GM21717 (cell line): ENCODE measurements around the gene STAM.
A peak's percentile ranks its signal among the peaks of the same experiment; 100 is the strongest.

ENCODE experiments used
- ATAC-seq: cut with Tn5 transposase; IDR thresholded peaks from one replicate; pipeline ENCODE4 v1.9.1; 2021; ENCODE audit warnings: mild to moderate bottlenecking, moderate library complexity; ENCODE audit not compliant: unreplicated experiment

Gene STAM

DNA sequence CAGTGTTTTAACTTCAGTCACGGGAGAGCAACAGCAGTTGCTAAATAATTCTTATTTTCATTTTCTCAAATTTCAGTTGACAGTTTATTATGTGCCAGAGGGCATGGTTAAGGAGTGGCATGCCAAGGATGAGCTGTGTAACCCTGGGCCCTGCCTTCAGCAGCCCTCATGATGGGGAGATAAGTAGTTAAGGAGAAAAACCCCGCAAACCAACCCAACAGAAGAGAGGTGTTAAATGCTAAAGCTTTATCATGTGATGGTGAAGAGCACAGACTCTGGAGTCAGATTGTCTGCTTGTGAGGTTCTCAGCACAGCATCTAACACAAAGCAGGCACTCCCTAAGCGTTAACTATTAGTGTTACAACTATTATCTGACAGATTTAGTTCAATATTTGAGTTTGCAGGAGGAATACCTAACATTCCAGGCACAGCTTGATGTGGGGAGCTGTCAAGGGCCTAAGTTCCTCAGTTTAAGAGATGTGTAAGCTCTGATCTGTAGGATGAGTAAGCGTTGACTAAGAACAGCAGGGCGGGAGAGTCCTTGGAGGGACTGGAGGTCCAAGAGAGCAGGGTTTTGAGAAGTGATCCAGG is 29.6 kb downstream of the STAM start:
- ATAC-seq: no peak

DNA sequence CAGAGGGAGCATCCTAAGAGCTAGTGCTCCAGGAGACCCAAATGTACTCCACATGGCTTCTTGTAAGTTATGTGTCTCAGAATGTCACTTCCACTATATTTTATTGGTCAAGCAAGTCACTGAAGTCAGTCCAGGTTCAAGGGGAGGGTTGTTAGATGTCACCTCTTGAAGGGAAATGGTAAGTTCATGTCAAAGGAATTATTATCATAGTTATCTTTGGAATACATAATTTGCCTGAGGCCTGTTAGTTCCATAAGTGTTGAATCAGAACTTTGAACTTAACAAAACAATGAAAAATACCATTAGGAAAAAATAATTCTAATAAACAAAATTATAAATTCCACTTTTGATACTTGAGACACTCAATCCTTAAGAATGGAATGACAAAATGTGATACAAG is 30.6 kb downstream of the STAM start:
- ATAC-seq: no peak

GRCh38 chr10:17675638-17676037 is 31.7 kb downstream of the STAM start:
- no peak for ATAC-seq

GRCh38 chr10:17676919-17677318 is 33.0 kb downstream of the STAM start:
- ATAC-seq: no peak

- no peak for ATAC-seq
Observed at GRCh38 chr10:17682236-17682946, 38.4 kb downstream of the STAM start.

DNA sequence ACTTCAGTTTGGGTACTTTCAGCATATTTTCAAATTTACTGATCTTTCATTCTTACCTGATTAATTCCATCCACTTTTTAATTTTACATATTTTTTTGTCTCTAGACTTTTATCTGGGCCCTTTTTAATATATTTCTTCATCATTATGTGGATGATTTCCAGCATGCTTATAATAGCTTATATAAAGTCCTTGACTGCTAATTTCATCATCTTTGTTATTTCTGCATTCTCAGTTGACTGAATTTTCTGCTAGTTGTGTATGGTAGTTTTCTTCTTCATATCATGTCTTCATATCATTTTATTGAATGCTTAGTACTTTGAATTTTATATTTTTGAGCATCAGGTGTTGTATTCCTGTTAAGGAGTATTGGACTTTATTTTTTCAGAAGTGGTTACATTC is 39.6 kb downstream of the STAM start:
- ATAC-seq: no peak

DNA sequence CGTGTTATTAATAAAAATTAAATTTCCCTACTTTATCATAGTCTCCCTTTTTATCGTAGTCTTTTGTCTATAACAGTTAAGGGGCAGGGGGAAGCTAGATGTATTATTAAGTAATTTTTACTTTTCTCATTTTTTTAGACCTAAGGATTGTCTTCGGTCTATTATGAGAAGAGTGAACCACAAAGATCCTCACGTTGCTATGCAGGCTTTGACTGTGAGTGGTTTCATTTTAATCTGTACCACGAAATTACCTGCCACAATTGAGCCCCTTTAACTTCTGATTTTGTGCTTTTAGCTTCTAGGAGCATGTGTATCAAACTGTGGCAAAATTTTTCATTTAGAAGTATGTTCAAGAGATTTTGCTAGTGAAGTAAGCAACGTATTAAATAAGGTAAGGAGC is 40.6 kb downstream of the STAM start:
- ATAC-seq: no peak

- peak; percentile 84 for ATAC-seq
Observed at GRCh38 chr10:17685233-17685840, 41.4 kb downstream of the STAM start.

GRCh38 chr10:17687117-17687831 is 43.3 kb downstream of the STAM start:
- ATAC-seq: no peak

DNA sequence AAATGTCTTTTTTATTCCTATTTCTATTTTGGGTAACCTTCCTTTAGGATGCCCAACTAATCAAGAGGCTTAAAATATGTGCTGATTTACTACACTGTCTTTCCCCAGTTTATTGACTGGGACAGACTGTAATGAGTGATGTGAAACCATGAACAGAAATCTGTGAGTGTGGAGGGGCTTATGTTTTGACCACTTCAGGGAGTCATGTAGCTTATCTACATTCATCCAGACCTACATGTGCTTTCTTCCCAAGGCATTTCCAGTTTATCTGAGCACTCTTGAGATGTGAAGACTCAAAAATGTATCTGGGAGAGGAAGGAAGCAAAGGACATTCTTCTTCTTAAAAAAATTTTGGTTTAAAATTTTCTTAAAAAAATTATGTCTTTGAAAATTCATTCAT is 45.2 kb downstream of the STAM start:
- no peak for ATAC-seq

- ATAC-seq: no peak
Observed at GRCh38 chr10:17693009-17693408, 49.1 kb downstream of the STAM start.

DNA sequence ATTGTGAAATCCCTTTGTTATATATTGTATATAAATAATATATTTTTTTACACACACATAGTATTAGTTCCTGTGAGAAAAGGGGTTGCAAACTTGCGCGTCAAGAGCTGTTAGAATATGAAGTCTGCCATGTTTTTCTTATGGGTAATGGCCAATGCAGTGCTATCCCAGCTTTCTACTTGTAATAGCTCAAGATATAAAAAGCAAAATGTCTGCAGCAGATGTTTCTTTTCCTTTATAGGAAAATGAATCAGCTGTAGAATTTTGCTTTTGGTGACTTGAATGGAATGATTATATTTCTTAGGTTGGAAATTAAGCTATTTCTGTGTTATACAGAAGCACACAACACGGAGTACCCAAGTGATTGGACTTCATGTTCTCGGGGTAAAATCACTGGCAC is 54.7 kb downstream of the STAM start:
- ATAC-seq: no peak

GRCh38 chr10:17701301-17701700 is 57.4 kb downstream of the STAM start:
- no peak for ATAC-seq

GRCh38 chr10:17703706-17704105 is 59.8 kb downstream of the STAM start:
- no peak for ATAC-seq

DNA sequence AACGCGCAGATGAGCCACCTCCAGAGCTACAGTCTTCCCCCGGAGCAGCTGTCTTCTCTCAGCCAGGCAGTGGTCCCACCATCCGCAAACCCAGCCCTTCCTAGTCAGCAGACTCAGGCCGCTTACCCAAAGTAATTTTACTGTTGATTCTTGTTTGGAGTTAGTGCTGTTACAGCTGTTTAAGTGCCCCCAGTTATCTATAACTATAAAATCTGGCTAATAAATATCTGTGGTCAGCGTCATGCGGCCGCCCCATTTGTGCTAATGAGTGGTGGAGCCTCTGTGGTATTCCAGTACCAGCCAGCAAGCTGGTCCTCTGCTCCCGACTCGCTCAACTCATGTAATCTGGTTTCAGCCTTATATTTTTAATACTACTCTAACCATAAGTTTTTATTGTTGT is 64.9 kb downstream of the STAM start:
- no peak for ATAC-seq

- no peak for ATAC-seq
Observed at GRCh38 chr10:17709492-17709891, 65.5 kb downstream of the STAM start.

DNA sequence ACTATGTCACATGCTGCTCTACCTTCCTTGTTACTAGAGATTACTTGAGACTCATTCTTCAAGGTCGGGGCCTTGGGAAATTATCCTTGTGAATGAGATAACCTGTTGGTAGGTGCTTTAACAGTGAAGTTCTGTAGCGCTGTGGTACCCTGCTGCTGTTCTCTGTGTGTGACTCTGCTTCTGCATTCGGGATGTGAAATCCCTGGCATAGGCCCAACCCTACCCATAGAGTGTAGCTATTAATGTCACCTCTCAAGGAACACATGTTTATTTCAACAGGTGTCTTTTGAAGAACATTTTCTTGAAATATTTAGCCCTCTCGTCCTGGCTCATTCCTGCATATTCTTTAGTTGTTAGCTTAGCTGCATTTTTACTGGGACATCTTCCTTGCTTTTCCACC is 66.2 kb downstream of the STAM start:
- no peak for ATAC-seq

- no peak for ATAC-seq
Observed at GRCh38 chr10:17712053-17712452, 68.1 kb downstream of the STAM start.

GRCh38 chr10:17712717-17713471 is 68.9 kb downstream of the STAM start:
- no peak for ATAC-seq

GRCh38 chr10:17713758-17714157 is 69.8 kb downstream of the STAM start:
- ATAC-seq: no peak

DNA sequence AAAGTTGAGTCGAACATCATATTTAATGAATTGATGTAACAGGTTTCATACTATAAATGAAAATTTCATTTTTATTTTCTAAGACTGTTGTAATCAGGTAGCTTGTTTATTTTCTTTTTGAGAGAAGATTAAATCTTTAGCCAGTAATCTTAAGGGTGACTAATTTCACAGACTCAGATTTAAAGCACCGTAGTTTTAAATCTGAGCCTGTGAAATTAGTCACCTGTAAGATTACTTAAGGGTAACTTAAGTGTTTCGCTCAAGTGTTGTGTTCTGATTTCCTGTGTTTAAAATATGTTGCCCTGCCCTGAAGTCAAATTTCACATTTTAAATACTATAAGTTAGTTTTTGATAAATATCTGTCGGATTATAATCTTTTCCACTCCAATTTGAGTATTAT is 72.2 kb downstream of the STAM start:
- ATAC-seq: no peak
